ENCODE data around the gene DDX47. TPM values are rescaled to one million over a fixed set of nuclear protein-coding genes. Genes with fewer than 3 reads are reported as not detected.

DDX47 gene
- total and polyA plus RNA-seq, 9 of the 15 experiments (the other 6 are each of a cell fraction or from before 2014, with no cell fraction given), result 39.4 to 186 (median 64.4) TPM

DNA sequence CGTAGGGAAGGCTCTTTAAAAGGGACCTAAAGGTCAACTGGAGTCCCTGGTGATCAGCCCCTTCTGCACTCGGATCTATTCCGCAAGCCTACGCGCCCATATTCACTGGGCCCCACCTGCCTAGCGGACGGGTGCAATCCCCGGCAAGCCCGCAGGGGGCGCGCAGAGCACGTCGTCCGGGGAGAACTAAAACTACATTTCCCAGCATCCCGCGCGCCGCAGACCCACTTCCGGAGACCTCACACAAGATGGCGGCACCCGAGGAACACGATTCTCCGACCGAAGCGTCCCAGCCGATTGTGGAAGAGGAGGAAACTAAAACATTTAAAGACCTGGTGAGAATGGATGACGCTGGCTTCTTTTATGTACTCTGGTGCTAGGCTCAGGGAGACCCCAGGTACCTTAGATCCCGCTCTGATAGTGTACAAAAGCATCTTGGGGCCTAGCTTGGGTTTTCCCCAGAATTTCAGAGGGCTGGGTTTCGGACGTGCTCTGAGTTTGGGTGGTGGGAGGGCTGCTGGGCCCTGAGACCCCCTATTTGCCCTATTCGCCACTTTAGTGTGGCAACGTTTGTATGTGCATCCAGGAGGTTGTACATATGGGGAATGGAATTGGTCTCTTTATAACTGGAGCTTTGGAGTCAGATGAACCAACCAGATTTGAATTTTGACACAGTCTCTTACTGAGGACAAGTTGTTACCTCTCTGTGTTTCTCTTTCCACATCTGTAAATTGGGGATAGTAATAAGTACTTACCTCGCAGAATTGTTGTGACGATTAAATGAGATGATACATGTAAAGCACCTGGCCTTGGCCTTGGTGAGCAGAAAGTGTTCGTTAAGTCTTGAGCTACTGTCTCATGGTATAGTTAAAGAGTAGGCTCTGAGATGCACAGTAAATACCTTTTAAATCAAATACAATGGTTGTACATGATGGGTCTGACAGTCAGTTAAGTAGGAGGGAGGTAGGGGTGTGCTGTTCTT lies at the start of gene DDX47 (continued):
- TF ChIP-seq, protein P1, sequence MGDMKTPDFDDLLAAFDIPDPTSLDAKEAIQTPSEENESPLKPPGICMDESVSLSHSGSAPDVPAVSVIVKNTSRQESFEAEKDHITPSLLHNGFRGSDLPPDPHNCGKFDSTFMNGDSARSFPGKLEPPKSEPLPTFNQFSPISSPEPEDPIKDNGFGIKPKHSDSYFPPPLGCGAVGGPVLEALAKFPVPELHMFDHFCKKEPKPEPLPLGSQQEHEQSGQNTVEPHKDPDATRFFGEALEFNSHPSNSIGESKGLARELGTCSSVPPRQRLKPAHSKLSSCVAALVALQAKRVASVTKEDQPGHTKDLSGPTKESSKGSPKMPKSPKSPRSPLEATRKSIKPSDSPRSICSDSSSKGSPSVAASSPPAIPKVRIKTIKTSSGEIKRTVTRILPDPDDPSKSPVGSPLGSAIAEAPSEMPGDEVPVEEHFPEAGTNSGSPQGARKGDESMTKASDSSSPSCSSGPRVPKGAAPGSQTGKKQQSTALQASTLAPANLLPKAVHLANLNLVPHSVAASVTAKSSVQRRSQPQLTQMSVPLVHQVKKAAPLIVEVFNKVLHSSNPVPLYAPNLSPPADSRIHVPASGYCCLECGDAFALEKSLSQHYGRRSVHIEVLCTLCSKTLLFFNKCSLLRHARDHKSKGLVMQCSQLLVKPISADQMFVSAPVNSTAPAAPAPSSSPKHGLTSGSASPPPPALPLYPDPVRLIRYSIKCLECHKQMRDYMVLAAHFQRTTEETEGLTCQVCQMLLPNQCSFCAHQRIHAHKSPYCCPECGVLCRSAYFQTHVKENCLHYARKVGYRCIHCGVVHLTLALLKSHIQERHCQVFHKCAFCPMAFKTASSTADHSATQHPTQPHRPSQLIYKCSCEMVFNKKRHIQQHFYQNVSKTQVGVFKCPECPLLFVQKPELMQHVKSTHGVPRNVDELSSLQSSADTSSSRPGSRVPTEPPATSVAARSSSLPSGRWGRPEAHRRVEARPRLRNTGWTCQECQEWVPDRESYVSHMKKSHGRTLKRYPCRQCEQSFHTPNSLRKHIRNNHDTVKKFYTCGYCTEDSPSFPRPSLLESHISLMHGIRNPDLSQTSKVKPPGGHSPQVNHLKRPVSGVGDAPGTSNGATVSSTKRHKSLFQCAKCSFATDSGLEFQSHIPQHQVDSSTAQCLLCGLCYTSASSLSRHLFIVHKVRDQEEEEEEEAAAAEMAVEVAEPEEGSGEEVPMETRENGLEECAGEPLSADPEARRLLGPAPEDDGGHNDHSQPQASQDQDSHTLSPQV (IDR thresholded peaks at IDR 0.05), result peak; percentile 26; the same call in 1 of the 2 replicates
- TF ChIP-seq HDAC1 (IDR thresholded peaks at IDR 0.05), result peak in 1 of 2 experiments; percentile 92; a peak in 2 of 4 replicates
- peak; percentile 35; the same call in 1 of the 2 replicates for TF ChIP-seq SNIP1 (IDR thresholded peaks at IDR 0.05; ENCODE audit: low read depth)
- TF ChIP-seq C11orf30 (IDR thresholded peaks at IDR 0.05; ENCODE audit: low read depth), result peak; percentile 63
- peak; percentile 85 for TF ChIP-seq ETV5 (CRISPR knock-in tag; IDR thresholded peaks at IDR 0.05; ENCODE audit: low read depth)

DNA sequence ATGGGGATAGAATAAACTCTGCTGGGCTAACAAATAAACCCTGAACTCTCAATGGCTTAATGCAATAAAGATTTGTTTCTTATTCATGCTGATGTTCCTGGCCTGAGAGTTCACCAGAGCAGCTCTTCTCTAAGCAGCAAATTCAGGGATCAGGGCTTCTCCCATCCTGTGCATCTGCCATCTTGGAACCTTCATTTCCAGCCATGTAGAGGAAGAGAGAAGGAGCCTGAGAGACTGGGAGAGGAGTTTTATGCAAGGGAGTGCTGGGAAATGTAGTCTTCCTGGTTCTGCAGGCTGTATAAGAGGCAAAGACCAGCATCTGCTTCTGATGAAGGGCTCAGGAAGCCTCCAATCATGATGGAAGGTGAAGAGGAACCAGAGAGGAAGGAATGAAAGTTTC lies 48.3 kb upstream of the DDX47 start:
- DNase-seq (ENCODE audit: extremely low read depth in 1 of 4, low spot score in 3 of 4) (no peak), ATAC-seq (no peak), FAIRE-seq (no peak)
- no peak overlapping the region for H3K4me3 ChIP-seq
- in situ Hi-C loops (cut with MboI), result no loop called here
- no peak overlapping the region for H2AFZ ChIP-seq (ENCODE audit: low read depth, low read length)
- H3K36me3 ChIP-seq (ENCODE audit: control insufficient read depth, insufficient read depth, low read length), result no peaks in the 10 kb centered on the region
- ChIA-PET POLR2A (no interaction called here), CTCF (ENCODE audit: low intra/inter-chr PET ratio) (no interaction called here)
- BruUV-seq (replicated peaks), result no TSS peak
- no peaks in the 10 kb centered on the region for H3K9me3 ChIP-seq (replicated peaks; ENCODE audit: control insufficient read depth, insufficient read depth, low read depth, low read length)
- H3K9ac ChIP-seq (ENCODE audit: insufficient read depth in 1 of 2, low read depth in 2 of 2, low read length in 2 of 2), result no peak overlapping the region
- no peak overlapping the region for H3K4me2 ChIP-seq (ENCODE audit: insufficient read depth, low read length)
- no peak for TF ChIP-seq ZBTB8A (IDR thresholded peaks at IDR 0.05; ENCODE audit: partially characterized antibody)
- TF ChIP-seq, protein P2, sequence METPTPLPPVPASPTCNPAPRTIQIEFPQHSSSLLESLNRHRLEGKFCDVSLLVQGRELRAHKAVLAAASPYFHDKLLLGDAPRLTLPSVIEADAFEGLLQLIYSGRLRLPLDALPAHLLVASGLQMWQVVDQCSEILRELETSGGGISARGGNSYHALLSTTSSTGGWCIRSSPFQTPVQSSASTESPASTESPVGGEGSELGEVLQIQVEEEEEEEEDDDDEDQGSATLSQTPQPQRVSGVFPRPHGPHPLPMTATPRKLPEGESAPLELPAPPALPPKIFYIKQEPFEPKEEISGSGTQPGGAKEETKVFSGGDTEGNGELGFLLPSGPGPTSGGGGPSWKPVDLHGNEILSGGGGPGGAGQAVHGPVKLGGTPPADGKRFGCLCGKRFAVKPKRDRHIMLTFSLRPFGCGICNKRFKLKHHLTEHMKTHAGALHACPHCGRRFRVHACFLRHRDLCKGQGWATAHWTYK (CRISPR knock-in tag; IDR thresholded peaks at IDR 0.05), result no peak
- TF ChIP-seq PHB2 (IDR thresholded peaks at IDR 0.05; ENCODE audit: low read depth), result no peak
- no peak for TF ChIP-seq BCOR (IDR thresholded peaks at IDR 0.05)
- TF ChIP-seq, protein P3, sequence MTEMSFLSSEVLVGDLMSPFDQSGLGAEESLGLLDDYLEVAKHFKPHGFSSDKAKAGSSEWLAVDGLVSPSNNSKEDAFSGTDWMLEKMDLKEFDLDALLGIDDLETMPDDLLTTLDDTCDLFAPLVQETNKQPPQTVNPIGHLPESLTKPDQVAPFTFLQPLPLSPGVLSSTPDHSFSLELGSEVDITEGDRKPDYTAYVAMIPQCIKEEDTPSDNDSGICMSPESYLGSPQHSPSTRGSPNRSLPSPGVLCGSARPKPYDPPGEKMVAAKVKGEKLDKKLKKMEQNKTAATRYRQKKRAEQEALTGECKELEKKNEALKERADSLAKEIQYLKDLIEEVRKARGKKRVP (CRISPR knock-in tag; IDR thresholded peaks at IDR 0.05), result no peak
- no peak for TF ChIP-seq E2F3 (CRISPR knock-in tag; IDR thresholded peaks at IDR 0.05)
- TF ChIP-seq, protein P4, sequence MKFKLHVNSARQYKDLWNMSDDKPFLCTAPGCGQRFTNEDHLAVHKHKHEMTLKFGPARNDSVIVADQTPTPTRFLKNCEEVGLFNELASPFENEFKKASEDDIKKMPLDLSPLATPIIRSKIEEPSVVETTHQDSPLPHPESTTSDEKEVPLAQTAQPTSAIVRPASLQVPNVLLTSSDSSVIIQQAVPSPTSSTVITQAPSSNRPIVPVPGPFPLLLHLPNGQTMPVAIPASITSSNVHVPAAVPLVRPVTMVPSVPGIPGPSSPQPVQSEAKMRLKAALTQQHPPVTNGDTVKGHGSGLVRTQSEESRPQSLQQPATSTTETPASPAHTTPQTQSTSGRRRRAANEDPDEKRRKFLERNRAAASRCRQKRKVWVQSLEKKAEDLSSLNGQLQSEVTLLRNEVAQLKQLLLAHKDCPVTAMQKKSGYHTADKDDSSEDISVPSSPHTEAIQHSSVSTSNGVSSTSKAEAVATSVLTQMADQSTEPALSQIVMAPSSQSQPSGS (CRISPR knock-in tag; IDR thresholded peaks at IDR 0.05), result no peak
- no peaks in the 10 kb centered on the region for H3K27me3 ChIP-seq (ENCODE audit: control insufficient read depth in 2 of 2, insufficient read depth in 2 of 2, low read length in 2 of 2)
- H3K27ac ChIP-seq (ENCODE audit: extremely low read depth, low read depth, low read length), result no peak overlapping the region
- no peaks in the 10 kb centered on the region for H3K4me1 ChIP-seq (replicated peaks in 1 of 2; ENCODE audit: control insufficient read depth in 2 of 2, insufficient read depth in 2 of 2, low read length in 2 of 2)
- H4K20me1 ChIP-seq (replicated peaks; ENCODE audit: control insufficient read depth, insufficient read depth, low read length), result no peaks in the 10 kb centered on the region
- no peaks in the 10 kb centered on the region for H3K9me1 ChIP-seq (ENCODE audit: control insufficient read depth, insufficient read depth, low read length)
- H3K79me2 ChIP-seq (ENCODE audit: control insufficient read depth, insufficient read depth, low read length), result no peaks in the 10 kb centered on the region
- intact Hi-C loops (cut with micrococcal nuclease), result no loop called here
